ENCODE results near the gene LDLR.
A peak's percentile ranks its signal among the peaks of the same experiment; 100 is the strongest.

LDLR gene

GRCh38 chr19:11089254-11090013 is at the start of gene LDLR:
LDLR (plus strand) TSS chr19:11089463; CDS start chr19:11089549, 86 bp downstream.
- DNase-seq (ENCODE audit: low spot score), result peak; percentile 89

- no peak for DNase-seq (ENCODE audit: low spot score)
These were observed 48.1 kb upstream of the LDLR start for GRCh38 chr19:11041194-11041593.

- DNase-seq (ENCODE audit: low spot score), result no peak
These were observed 47.2 kb upstream of the LDLR start for GRCh38 chr19:11041966-11042627.

- no peak for DNase-seq (ENCODE audit: low spot score)
These were observed 44.8 kb upstream of the LDLR start for GRCh38 chr19:11044431-11044830.

GRCh38 chr19:11045536-11045935 is 43.7 kb upstream of the LDLR start:
- no peak for DNase-seq (ENCODE audit: low spot score)

GRCh38 chr19:11046605-11047354 is 42.5 kb upstream of the LDLR start:
- DNase-seq (ENCODE audit: low spot score), result no peak

GRCh38 chr19:11047866-11048265 is 41.4 kb upstream of the LDLR start:
- no peak for DNase-seq (ENCODE audit: low spot score)

- DNase-seq (ENCODE audit: low spot score), result no peak
These were observed 38.7 kb upstream of the LDLR start for GRCh38 chr19:11050323-11051114.

GRCh38 chr19:11053817-11054195 is 35.5 kb upstream of the LDLR start:
- DNase-seq (ENCODE audit: low spot score), result no peak

- DNase-seq (ENCODE audit: low spot score), result no peak
These were observed 35.1 kb upstream of the LDLR start for GRCh38 chr19:11054200-11054599.

- no peak for DNase-seq (ENCODE audit: low spot score)
These were observed 34.6 kb upstream of the LDLR start for GRCh38 chr19:11054628-11055027.

- no peak for DNase-seq (ENCODE audit: low spot score)
These were observed 30.8 kb upstream of the LDLR start for GRCh38 chr19:11058246-11059030.

GRCh38 chr19:11059511-11060358 is 29.5 kb upstream of the LDLR start:
- no peak for DNase-seq (ENCODE audit: low spot score)

- no peak for DNase-seq (ENCODE audit: low spot score)
These were observed 27.3 kb upstream of the LDLR start for GRCh38 chr19:11061952-11062351.

- no peak for DNase-seq (ENCODE audit: low spot score)
These were observed 25.8 kb upstream of the LDLR start for GRCh38 chr19:11063434-11063833.

- peak; percentile 72 for DNase-seq (ENCODE audit: low spot score)
These were observed 24.4 kb upstream of the LDLR start for GRCh38 chr19:11064831-11065303.

GRCh38 chr19:11066326-11066725 is 22.9 kb upstream of the LDLR start:
- DNase-seq (ENCODE audit: low spot score), result no peak

- no peak for DNase-seq (ENCODE audit: low spot score)
These were observed 21.7 kb upstream of the LDLR start for GRCh38 chr19:11067356-11068113.

GRCh38 chr19:11069561-11069960 is 19.7 kb upstream of the LDLR start:
- DNase-seq (ENCODE audit: low spot score), result no peak

All from hematopoietic multipotent progenitor cell treated with erythropoietin and hydrocortisone succinate and interleukin-3 and kit ligand, for 17 days (in vitro differentiated cells).